ENCODE measurements around the gene SENP3.
A peak's percentile ranks its signal among the peaks of the same experiment; 100 is the strongest.

SENP3 gene

GRCh38 chr17:7555320-7555948, 6.3 kb upstream of the SENP3 start:
- H3K4me3 ChIP-seq (ENCODE audit: low read length) = no peak overlapping the region
- TF ChIP-seq CTCF (conservative IDR thresholded peaks at IDR 0.05; ENCODE audit: low read depth, low read length) = peak; percentile 31
- no peak for DNase-seq (ENCODE audit: low read depth)

- no peak for DNase-seq (ENCODE audit: low read depth)
- H3K4me3 ChIP-seq (ENCODE audit: low read length) = no peak overlapping the region
- no peak for TF ChIP-seq CTCF (conservative IDR thresholded peaks at IDR 0.05; ENCODE audit: low read depth, low read length)
Observed at GRCh38 chr17:7556627-7557026, 5.1 kb upstream of the SENP3 start.

GRCh38 chr17:7557147-7557764, 4.5 kb upstream of the SENP3 start:
- H3K4me3 ChIP-seq (ENCODE audit: low read length) = no peak overlapping the region
- DNase-seq (ENCODE audit: low read depth) = no peak
- peak; percentile 1 for TF ChIP-seq CTCF (conservative IDR thresholded peaks at IDR 0.05; ENCODE audit: low read depth, low read length)

GRCh38 chr17:7557775-7558543, 3.8 kb upstream of the SENP3 start:
- peak overlapping the region; percentile 12 for H3K4me3 ChIP-seq (ENCODE audit: low read length)
- DNase-seq (ENCODE audit: low read depth) = peak; percentile 43

GRCh38 chr17:7558544-7559319, 3.0 kb upstream of the SENP3 start, which contains the start of gene TNFSF13:
Gene TNFSF13, plus strand, starts transcription at chr17:7558750. Its CDS starts 290 bp downstream, at chr17:7559040.
- peak within 1 kb of the TSS; percentile 12 for H3K4me3 ChIP-seq (ENCODE audit: low read length)
- no peak for TF ChIP-seq CTCF (conservative IDR thresholded peaks at IDR 0.05; ENCODE audit: low read depth, low read length)
- DNase-seq (ENCODE audit: low read depth) = no peak

More at GRCh38 chr17:7557775-7558543, 3.8 kb upstream of the SENP3 start:
- TF ChIP-seq CTCF (conservative IDR thresholded peaks at IDR 0.05; ENCODE audit: low read depth, low read length) = no peak

GRCh38 chr17:7559320-7560171, 2.2 kb upstream of the SENP3 start:
- no peak for TF ChIP-seq CTCF (conservative IDR thresholded peaks at IDR 0.05; ENCODE audit: low read depth, low read length)
- no peak overlapping the region for H3K4me3 ChIP-seq (ENCODE audit: low read length)
- no peak for DNase-seq (ENCODE audit: low read depth)

Data from retinal pigment epithelial cell (primary cell).